ENCODE data around the gene SCUBE2. TPM values are rescaled to one million over a fixed set of nuclear protein-coding genes. Genes with fewer than 3 reads are reported as not detected.
"Not testable (repeated sequence)": the region's sequence is repeated elsewhere in the genome, so short reads cannot be mapped to it uniquely, and the experiment has no call there.

SCUBE2 gene
- total RNA-seq, 4 donors from 2014 or later, result 0.78 to 13.1 (median 5.0) TPM

- WGBS, 2 donors (ENCODE audit: low coverage in 1 of 2), result 67 to 91% methylated on average over 1 to 3 of the region's 4 CpGs
- H3K4me3 ChIP-seq, result no peak overlapping the region
- H3K36me3 ChIP-seq, result no peaks in the 10 kb centered on the region
- peaks cover 9% of the 10 kb centered on the region for H3K27me3 ChIP-seq
- H3K4me1 ChIP-seq, result no peaks in the 10 kb centered on the region
- no peak for TF ChIP-seq POLR2AphosphoS5 (IDR thresholded peaks at IDR 0.05)
- no peak for TF ChIP-seq CTCF (IDR thresholded peaks at IDR 0.05)
- TF ChIP-seq EP300 (IDR thresholded peaks at IDR 0.05), result no peak
- TF ChIP-seq POLR2A (IDR thresholded peaks at IDR 0.05), result no peak
- H3K9me3 ChIP-seq, result no peaks in the 10 kb centered on the region
- H3K27ac ChIP-seq, result no peak overlapping the region
- no peak for ATAC-seq
Observed at GRCh38 chr11:9099617-9100016, 8.2 kb upstream of the SCUBE2 start.

- not testable (repeated sequence) for ATAC-seq, H3K36me3 ChIP-seq, H3K27ac ChIP-seq, H3K4me3 ChIP-seq, H3K4me1 ChIP-seq, H3K9me3 ChIP-seq
- 22 to 43% methylated on average over 2 of the region's 2 CpGs for WGBS, 2 donors (ENCODE audit: low coverage in 1 of 2)
- H3K27me3 ChIP-seq, result peaks cover 16% of the 10 kb centered on the region
Observed at GRCh38 chr11:9098455-9098854, 7.1 kb upstream of the SCUBE2 start.

- H3K4me1 ChIP-seq, ATAC-seq, H3K36me3 ChIP-seq, H3K4me3 ChIP-seq, H3K27ac ChIP-seq, H3K9me3 ChIP-seq: not testable (repeated sequence)
- H3K27me3 ChIP-seq, result peaks cover 27% of the 10 kb centered on the region
- WGBS, 2 donors (ENCODE audit: low coverage in 1 of 2), result 92% methylated on average over 14 to 22 of the region's 23 CpGs
Observed at GRCh38 chr11:9097186-9097943, 6.0 kb upstream of the SCUBE2 start.

- H3K4me1 ChIP-seq, result peaks cover 0 to 8% (median 3%) of the 10 kb centered on the region in 3 donors
- H3K9me3 ChIP-seq, result no peaks in the 10 kb centered on the region
- peaks cover 34% of the 10 kb centered on the region for H3K27me3 ChIP-seq
- TF ChIP-seq EP300 (IDR thresholded peaks at IDR 0.05) (no peak), POLR2A (IDR thresholded peaks at IDR 0.05) (no peak), POLR2AphosphoS5 (IDR thresholded peaks at IDR 0.05) (no peak), CTCF (IDR thresholded peaks at IDR 0.05) (no peak)
- ATAC-seq, result no peak
- H3K36me3 ChIP-seq, result no peaks in the 10 kb centered on the region
- WGBS, 2 donors (ENCODE audit: low coverage in 1 of 2), result 86 to 88% methylated on average over 2 to 5 of the region's 5 CpGs
- no peak overlapping the region for H3K27ac ChIP-seq
- H3K4me3 ChIP-seq, result no peak overlapping the region
Observed at GRCh38 chr11:9096427-9096826, 5.0 kb upstream of the SCUBE2 start.

- ATAC-seq, result no peak
- H3K27ac ChIP-seq, result no peak overlapping the region
- WGBS, 2 donors (ENCODE audit: low coverage in 1 of 2), result 80 to 85% methylated on average over 2 to 8 of the region's 12 CpGs
- no peak for TF ChIP-seq EP300 (IDR thresholded peaks at IDR 0.05)
- TF ChIP-seq POLR2A (IDR thresholded peaks at IDR 0.05), result no peak
- no peak for TF ChIP-seq POLR2AphosphoS5 (IDR thresholded peaks at IDR 0.05)
- TF ChIP-seq CTCF (IDR thresholded peaks at IDR 0.05), result no peak
- H3K36me3 ChIP-seq, result no peaks in the 10 kb centered on the region
- no peaks in the 10 kb centered on the region for H3K9me3 ChIP-seq
- no peak overlapping the region for H3K4me3 ChIP-seq
- peaks cover 44% of the 10 kb centered on the region for H3K27me3 ChIP-seq
- peaks cover 0 to 17% (median 7%) of the 10 kb centered on the region in 3 donors for H3K4me1 ChIP-seq
Observed at GRCh38 chr11:9095421-9095820, 4.0 kb upstream of the SCUBE2 start.

- TF ChIP-seq CTCF (IDR thresholded peaks at IDR 0.05) (no peak), EP300 (IDR thresholded peaks at IDR 0.05) (no peak), POLR2AphosphoS5 (IDR thresholded peaks at IDR 0.05) (no peak), POLR2A (IDR thresholded peaks at IDR 0.05) (no peak)
- Histone ChIP-seq H3K9me3 (no peaks in the 10 kb centered on the region), H3K36me3 (no peaks in the 10 kb centered on the region), H3K4me3 (no peak overlapping the region), H3K27ac (no peak overlapping the region), H3K27me3 (peaks cover 45% of the 10 kb centered on the region), H3K4me1 (peaks cover 0 to 17% (median 7%) of the 10 kb centered on the region in 3 donors)
- WGBS, 2 donors (ENCODE audit: low coverage in 1 of 2), result no CpG with 5 or more reads among the region's 8 CpGs
- no peak for ATAC-seq
Observed at GRCh38 chr11:9094420-9094819, 3.0 kb upstream of the SCUBE2 start.
